ENCODE data around the gene WBP11.
A peak's percentile ranks its signal among the peaks of the same experiment; 100 is the strongest.

Gene WBP11

GRCh38 chr12:14774906-14775635 is 28.2 kb downstream of the WBP11 start:
- Histone ChIP-seq H2AFZ (ENCODE audit: low read length) (no peak overlapping the region), H3K27me3 (ENCODE audit: insufficient read depth, low read length) (no peaks in the 10 kb centered on the region), H3K79me2 (ENCODE audit: insufficient read depth, low read length) (no peaks in the 10 kb centered on the region), H3K9me3 (ENCODE audit: low read length) (no peaks in the 10 kb centered on the region), H3K27ac (ENCODE audit: low read depth, low read length, poor library complexity, severe bottlenecking) (peak overlapping the region; percentile 65), H3K4me2 (ENCODE audit: low read length) (peak overlapping the region; percentile 93), H3K4me1 (ENCODE audit: insufficient read depth, low read length, severe bottlenecking) (peaks cover 45% of the 10 kb centered on the region), H3K9me2 (ENCODE audit: low read depth, low read length) (no peaks in the 10 kb centered on the region), H3K36me3 (ENCODE audit: insufficient read depth, low read length) (no peaks in the 10 kb centered on the region), H4K20me1 (ENCODE audit: insufficient read depth, low read length) (no peaks in the 10 kb centered on the region), H3F3A (ENCODE audit: insufficient read depth, low read length) (no peaks in the 10 kb centered on the region), H3K9ac (ENCODE audit: low read length) (peak overlapping the region; percentile 87), H3K4me3 (ENCODE audit: low read depth, low read length, poor library complexity, severe bottlenecking) (peak overlapping the region; percentile 78)
- TF ChIP-seq, protein P1, sequence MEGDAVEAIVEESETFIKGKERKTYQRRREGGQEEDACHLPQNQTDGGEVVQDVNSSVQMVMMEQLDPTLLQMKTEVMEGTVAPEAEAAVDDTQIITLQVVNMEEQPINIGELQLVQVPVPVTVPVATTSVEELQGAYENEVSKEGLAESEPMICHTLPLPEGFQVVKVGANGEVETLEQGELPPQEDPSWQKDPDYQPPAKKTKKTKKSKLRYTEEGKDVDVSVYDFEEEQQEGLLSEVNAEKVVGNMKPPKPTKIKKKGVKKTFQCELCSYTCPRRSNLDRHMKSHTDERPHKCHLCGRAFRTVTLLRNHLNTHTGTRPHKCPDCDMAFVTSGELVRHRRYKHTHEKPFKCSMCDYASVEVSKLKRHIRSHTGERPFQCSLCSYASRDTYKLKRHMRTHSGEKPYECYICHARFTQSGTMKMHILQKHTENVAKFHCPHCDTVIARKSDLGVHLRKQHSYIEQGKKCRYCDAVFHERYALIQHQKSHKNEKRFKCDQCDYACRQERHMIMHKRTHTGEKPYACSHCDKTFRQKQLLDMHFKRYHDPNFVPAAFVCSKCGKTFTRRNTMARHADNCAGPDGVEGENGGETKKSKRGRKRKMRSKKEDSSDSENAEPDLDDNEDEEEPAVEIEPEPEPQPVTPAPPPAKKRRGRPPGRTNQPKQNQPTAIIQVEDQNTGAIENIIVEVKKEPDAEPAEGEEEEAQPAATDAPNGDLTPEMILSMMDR (IDR thresholded peaks at IDR 0.05; ENCODE audit: low read length): no peak
- TF ChIP-seq EZH2 (IDR thresholded peaks at IDR 0.05; ENCODE audit: borderline replicate concordance, low read length): no peak

DNA sequence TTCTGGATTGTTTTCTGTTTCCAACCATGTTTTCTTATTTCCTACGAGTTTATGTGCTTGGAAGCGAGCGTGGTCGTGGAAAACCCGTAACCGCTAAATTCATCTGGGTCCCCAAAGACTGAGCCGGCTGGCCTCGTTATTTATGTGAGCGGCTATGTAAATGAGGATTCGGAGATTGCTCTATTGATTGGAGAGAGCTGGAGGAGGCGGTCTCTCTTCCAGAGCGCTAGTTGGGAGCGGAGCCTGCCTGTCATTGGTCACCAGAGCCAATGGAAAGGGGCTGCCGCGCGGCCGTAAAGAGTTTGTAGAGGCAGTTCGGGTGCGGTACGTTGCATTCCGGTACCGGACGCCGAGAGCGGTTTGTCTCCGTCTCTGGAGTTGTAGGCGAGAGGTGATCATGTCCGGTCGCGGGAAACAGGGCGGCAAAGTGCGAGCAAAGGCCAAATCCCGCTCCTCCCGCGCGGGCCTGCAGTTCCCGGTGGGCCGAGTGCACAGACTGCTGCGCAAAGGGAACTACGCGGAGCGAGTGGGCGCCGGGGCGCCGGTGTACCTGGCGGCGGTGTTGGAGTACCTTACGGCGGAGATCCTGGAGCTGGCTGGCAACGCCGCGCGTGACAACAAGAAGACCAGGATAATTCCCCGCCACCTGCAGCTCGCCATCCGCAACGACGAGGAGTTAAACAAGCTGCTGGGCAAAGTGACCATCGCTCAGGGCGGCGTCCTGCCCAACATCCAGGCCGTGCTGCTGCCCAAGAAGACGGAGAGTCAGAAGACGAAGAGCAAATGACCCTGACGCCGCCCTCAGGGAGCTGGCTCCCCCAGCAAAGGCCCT is 29.0 kb downstream of the WBP11 start:
- Histone ChIP-seq H3K9ac (ENCODE audit: low read length) (peak overlapping the region; percentile 87), H4K20me1 (ENCODE audit: insufficient read depth, low read length) (no peaks in the 10 kb centered on the region), H3K4me1 (ENCODE audit: insufficient read depth, low read length, severe bottlenecking) (peaks cover 41% of the 10 kb centered on the region), H3K9me3 (ENCODE audit: low read length) (no peaks in the 10 kb centered on the region), H3K9me2 (ENCODE audit: low read depth, low read length) (no peaks in the 10 kb centered on the region), H3K36me3 (ENCODE audit: insufficient read depth, low read length) (no peaks in the 10 kb centered on the region), H3K4me3 (ENCODE audit: low read depth, low read length, poor library complexity, severe bottlenecking) (peak overlapping the region; percentile 78), H3F3A (ENCODE audit: insufficient read depth, low read length) (no peaks in the 10 kb centered on the region), H3K27me3 (ENCODE audit: insufficient read depth, low read length) (no peaks in the 10 kb centered on the region), H3K79me2 (ENCODE audit: insufficient read depth, low read length) (no peaks in the 10 kb centered on the region), H3K27ac (ENCODE audit: low read depth, low read length, poor library complexity, severe bottlenecking) (peak overlapping the region; percentile 85), H2AFZ (ENCODE audit: low read length) (no peak overlapping the region), H3K4me2 (ENCODE audit: low read length) (peak overlapping the region; percentile 93)
- TF ChIP-seq, protein P1 (IDR thresholded peaks at IDR 0.05; ENCODE audit: low read length): 0 out of 2 replicates have a peak, but pooled peaks have one; percentile 10
- no peak for TF ChIP-seq EZH2 (IDR thresholded peaks at IDR 0.05; ENCODE audit: borderline replicate concordance, low read length)

DNA sequence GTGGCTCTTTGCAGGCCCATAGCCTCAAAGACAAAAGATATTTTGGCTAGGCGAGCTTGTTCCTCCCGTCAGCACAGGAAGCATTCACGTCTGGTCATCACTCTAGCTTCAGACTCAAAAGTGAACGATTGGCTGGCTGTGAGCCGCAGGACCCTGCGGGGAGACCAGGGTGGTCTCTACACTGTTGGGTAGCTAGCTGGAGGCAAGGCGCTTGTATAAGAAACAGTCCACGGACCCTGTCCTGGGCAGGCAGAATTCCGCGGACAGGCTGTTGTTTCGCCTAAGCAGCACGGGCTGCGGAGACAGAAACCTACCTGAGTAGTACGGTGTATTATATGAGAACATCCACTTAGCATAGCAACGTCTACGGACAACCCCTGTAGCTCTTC is 29.6 kb downstream of the WBP11 start:
- Histone ChIP-seq H3K9ac (ENCODE audit: low read length) (peak overlapping the region; percentile 87), H3K9me3 (ENCODE audit: low read length) (no peaks in the 10 kb centered on the region), H3K27ac (ENCODE audit: low read depth, low read length, poor library complexity, severe bottlenecking) (peak overlapping the region; percentile 85), H3K4me3 (ENCODE audit: low read depth, low read length, poor library complexity, severe bottlenecking) (peak overlapping the region; percentile 78), H3K27me3 (ENCODE audit: insufficient read depth, low read length) (no peaks in the 10 kb centered on the region), H3F3A (ENCODE audit: insufficient read depth, low read length) (no peaks in the 10 kb centered on the region), H2AFZ (ENCODE audit: low read length) (no peak overlapping the region), H3K4me2 (ENCODE audit: low read length) (peak overlapping the region; percentile 93), H4K20me1 (ENCODE audit: insufficient read depth, low read length) (no peaks in the 10 kb centered on the region), H3K36me3 (ENCODE audit: insufficient read depth, low read length) (peaks cover 3% of the 10 kb centered on the region; the same call in 1 of the 2 replicates), H3K79me2 (ENCODE audit: insufficient read depth, low read length) (no peaks in the 10 kb centered on the region), H3K4me1 (ENCODE audit: insufficient read depth, low read length, severe bottlenecking) (peaks cover 47% of the 10 kb centered on the region), H3K9me2 (ENCODE audit: low read depth, low read length) (no peaks in the 10 kb centered on the region)
- no peak for TF ChIP-seq EZH2 (IDR thresholded peaks at IDR 0.05; ENCODE audit: borderline replicate concordance, low read length)
- TF ChIP-seq, protein P1 (IDR thresholded peaks at IDR 0.05; ENCODE audit: low read length): no peak

Data from OCI-LY1 (cell line).